ENCODE measurements around the gene ANKRD12. TPM values are rescaled to one million over a fixed set of nuclear protein-coding genes. Genes with fewer than 3 reads are reported as not detected.

Gene ANKRD12
- total and polyA plus RNA-seq, 10 of the 15 experiments (the other 5 are each of a cell fraction or from before 2014, with no cell fraction given), result 5.9 to 45.7 (median 20.2) TPM

DNA sequence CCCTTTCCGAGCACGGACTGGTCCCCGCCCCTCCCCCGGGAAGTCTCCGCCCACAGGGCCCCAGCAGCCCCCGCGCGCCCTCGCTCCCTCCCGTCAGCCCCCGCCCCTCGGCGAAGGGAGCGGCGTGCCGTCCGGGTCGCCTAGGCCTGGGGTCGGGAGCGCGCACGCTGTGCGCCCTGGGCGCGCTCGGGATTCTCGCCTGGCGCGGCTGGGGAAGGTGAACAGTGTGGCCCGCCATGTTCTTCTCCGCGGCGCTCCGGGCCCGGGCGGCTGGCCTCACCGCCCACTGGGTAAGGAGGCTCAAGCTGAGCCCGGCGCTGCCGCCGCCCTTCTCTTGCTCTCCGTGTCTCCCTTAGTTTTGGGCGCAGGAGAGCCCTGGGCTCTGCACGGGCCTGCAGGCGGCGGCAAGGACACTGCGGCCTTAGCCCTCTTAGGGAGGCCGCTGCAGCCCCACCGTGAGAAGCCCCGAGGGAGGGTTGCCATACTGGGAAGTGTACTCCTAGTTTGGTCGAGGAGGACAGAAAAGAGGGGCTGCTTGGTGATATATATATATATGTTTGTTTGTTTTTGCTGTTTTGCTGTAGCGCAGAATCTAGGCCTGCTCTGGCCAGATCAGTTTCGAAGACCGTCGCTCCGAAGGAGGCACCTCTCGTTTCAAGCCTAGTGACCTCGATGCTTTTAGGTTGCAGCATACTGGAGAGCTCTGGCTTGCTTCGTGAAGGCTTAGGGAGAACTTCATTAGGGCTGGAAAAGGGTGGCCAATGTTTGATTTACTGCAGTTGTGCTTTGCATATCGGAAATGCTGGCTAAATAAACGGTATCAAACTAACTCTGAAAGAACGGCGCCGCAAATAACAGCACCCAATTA is 33.8 kb upstream of the ANKRD12 start, which contains the start of gene NDUFV2:
NDUFV2 (plus strand) TSS at position 192 of the 868 bp plus-strand sequence; CDS start at position 237, 45 bp downstream.
- H3K9me3 ChIP-seq (replicated peaks; ENCODE audit: control insufficient read depth, insufficient read depth, low read length), result no peaks in the 10 kb centered on the region
- H3K4me2 ChIP-seq (ENCODE audit: control insufficient read depth, insufficient read depth), result peak within 1 kb of the TSS; percentile 95
- BruUV-seq (replicated peaks), result no TSS peak
- POLR2A ChIA-PET, result interaction anchor here (0.8 to 6.1 kb wide), 11 partner anchors 9 to 45 kb away, joined by 3 to 85 read pairs (median 5); partner anchors contain the start of gene ANKRD12
- peak within 1 kb of the TSS; percentile 93 for H3K9ac ChIP-seq (ENCODE audit: control insufficient read depth, insufficient read depth, low read length)
- peaks cover 5% of the 10 kb centered on the region for H3K4me1 ChIP-seq (ENCODE audit: control insufficient read depth, insufficient read depth, low read length)
- 0 out of 4 replicates have a peak, but pooled peaks cover 0 to 5% of the 10 kb centered on the region in 2 experiments for H3K36me3 ChIP-seq (ENCODE audit: control insufficient read depth in 2 of 2, insufficient read depth in 2 of 2, low read length in 1 of 2)
- SMC1A ChIA-PET (ENCODE audit: uncharacterized antibody, unreplicated experiment), result interaction anchor here (0.9 to 8.8 kb wide), 20 partner anchors 8 to 418 kb away, joined by 3 to 112 read pairs (median 6); no protein-coding TSS in a partner anchor
- no peaks in the 10 kb centered on the region for H3K27me3 ChIP-seq (replicated peaks in 1 of 2; ENCODE audit: control insufficient read depth in 2 of 2, insufficient read depth in 2 of 2, low read length in 1 of 2)
- WGBS (ENCODE audit: insufficient coverage, insufficient replicate concordance, low lambda C conversion rate, missing lambda C conversion rate), result 5% methylated on average over 59 of the region's 64 CpGs
- FAIRE-seq (no peak), ATAC-seq (peak; percentile 93), DNase-seq (ENCODE audit: low read depth, low spot score) (peak; percentile 77)
- RAD21 ChIA-PET (ENCODE audit: unreplicated experiment), result interaction anchor here (0.5 to 6.5 kb wide), 14 partner anchors 8 to 570 kb away, joined by 3 to 73 read pairs (median 6); partner anchors contain the start of gene ANKRD12
- peak within 1 kb of the TSS; percentile 73 for H2AFZ ChIP-seq (ENCODE audit: control insufficient read depth, low read depth, low read length)
- no peaks in the 10 kb centered on the region; the same call in 1 of the 2 replicates for H4K20me1 ChIP-seq (ENCODE audit: control insufficient read depth, insufficient read depth)
- intact Hi-C loops (cut with micrococcal nuclease; ENCODE audit: unreplicated experiment), result loop anchor here (1.0 to 2.0 kb wide), 2 partner anchors 11 to 34 kb away; partner anchors contain the start of gene ANKRD12
- H3K4me3 ChIP-seq, result peak within 1 kb of the TSS; percentile 87
- in situ Hi-C loops (cut with MboI), result no loop called here
- H3K79me2 ChIP-seq (ENCODE audit: control insufficient read depth, insufficient read depth, low read length), result peaks cover 62% of the 10 kb centered on the region
- peak within 1 kb of the TSS; percentile 85 for H3K27ac ChIP-seq (ENCODE audit: control insufficient read depth, insufficient read depth)
- CTCF ChIA-PET, result interaction anchor here (0.9 to 6.2 kb wide), 13 partner anchors 13 to 300 kb away, joined by 3 to 95 read pairs (median 7); partner anchors contain the start of gene ANKRD12
- TF ChIP-seq ZNF622 (IDR thresholded peaks at IDR 0.05) (no peak), ZNF217 (IDR thresholded peaks at IDR 0.05) (no peak), PAX5 (IDR thresholded peaks at IDR 0.05; ENCODE audit: borderline replicate concordance, low read depth, low read length) (no peak; the same call in 1 of the 2 replicates), SMARCA5 (IDR thresholded peaks at IDR 0.05) (peak; percentile 58; the same call in 1 of the 2 replicates), DPF2 (IDR thresholded peaks at IDR 0.05) (peak; percentile 52), GATAD2B (conservative IDR thresholded peaks at IDR 0.05; ENCODE audit: low read depth) (peak; percentile 75), TBL1XR1 (IDR thresholded peaks at IDR 0.05; ENCODE audit: low read depth, low read length) (peak; percentile 56; the same call in 1 of the 2 replicates), POLR2AphosphoS5 (IDR thresholded peaks at IDR 0.05; ENCODE audit: low read length) (peak; percentile 76), MEF2B (IDR thresholded peaks at IDR 0.05; ENCODE audit: partially characterized antibody, poor library complexity, severe bottlenecking) (peak; percentile 40), NFIC (IDR thresholded peaks at IDR 0.05; ENCODE audit: low read depth, low read length) (no peak), MEF2A (IDR thresholded peaks at IDR 0.05; ENCODE audit: insufficient read depth, low read depth, low read length) (0 out of 2 replicates have a peak, but pooled peaks have one; percentile 54)
- TF ChIP-seq, protein P1, sequence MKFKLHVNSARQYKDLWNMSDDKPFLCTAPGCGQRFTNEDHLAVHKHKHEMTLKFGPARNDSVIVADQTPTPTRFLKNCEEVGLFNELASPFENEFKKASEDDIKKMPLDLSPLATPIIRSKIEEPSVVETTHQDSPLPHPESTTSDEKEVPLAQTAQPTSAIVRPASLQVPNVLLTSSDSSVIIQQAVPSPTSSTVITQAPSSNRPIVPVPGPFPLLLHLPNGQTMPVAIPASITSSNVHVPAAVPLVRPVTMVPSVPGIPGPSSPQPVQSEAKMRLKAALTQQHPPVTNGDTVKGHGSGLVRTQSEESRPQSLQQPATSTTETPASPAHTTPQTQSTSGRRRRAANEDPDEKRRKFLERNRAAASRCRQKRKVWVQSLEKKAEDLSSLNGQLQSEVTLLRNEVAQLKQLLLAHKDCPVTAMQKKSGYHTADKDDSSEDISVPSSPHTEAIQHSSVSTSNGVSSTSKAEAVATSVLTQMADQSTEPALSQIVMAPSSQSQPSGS (IDR thresholded peaks at IDR 0.05; ENCODE audit: low read length), result no peak
- TF ChIP-seq, protein P2, sequence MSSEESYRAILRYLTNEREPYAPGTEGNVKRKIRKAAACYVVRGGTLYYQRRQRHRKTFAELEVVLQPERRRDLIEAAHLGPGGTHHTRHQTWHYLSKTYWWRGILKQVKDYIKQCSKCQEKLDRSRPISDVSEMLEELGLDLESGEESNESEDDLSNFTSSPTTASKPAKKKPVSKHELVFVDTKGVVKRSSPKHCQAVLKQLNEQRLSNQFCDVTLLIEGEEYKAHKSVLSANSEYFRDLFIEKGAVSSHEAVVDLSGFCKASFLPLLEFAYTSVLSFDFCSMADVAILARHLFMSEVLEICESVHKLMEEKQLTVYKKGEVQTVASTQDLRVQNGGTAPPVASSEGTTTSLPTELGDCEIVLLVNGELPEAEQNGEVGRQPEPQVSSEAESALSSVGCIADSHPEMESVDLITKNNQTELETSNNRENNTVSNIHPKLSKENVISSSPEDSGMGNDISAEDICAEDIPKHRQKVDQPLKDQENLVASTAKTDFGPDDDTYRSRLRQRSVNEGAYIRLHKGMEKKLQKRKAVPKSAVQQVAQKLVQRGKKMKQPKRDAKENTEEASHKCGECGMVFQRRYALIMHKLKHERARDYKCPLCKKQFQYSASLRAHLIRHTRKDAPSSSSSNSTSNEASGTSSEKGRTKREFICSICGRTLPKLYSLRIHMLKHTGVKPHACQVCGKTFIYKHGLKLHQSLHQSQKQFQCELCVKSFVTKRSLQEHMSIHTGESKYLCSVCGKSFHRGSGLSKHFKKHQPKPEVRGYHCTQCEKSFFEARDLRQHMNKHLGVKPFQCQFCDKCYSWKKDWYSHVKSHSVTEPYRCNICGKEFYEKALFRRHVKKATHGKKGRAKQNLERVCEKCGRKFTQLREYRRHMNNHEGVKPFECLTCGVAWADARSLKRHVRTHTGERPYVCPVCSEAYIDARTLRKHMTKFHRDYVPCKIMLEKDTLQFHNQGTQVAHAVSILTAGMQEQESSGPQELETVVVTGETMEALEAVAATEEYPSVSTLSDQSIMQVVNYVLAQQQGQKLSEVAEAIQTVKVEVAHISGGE (CRISPR knock-in tag; IDR thresholded peaks at IDR 0.05), result no peak
- TF ChIP-seq, protein P3, sequence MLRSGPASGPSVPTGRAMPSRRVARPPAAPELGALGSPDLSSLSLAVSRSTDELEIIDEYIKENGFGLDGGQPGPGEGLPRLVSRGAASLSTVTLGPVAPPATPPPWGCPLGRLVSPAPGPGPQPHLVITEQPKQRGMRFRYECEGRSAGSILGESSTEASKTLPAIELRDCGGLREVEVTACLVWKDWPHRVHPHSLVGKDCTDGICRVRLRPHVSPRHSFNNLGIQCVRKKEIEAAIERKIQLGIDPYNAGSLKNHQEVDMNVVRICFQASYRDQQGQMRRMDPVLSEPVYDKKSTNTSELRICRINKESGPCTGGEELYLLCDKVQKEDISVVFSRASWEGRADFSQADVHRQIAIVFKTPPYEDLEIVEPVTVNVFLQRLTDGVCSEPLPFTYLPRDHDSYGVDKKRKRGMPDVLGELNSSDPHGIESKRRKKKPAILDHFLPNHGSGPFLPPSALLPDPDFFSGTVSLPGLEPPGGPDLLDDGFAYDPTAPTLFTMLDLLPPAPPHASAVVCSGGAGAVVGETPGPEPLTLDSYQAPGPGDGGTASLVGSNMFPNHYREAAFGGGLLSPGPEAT (IDR thresholded peaks at IDR 0.05; ENCODE audit: low read depth), result no peak
- TF ChIP-seq, protein P4, sequence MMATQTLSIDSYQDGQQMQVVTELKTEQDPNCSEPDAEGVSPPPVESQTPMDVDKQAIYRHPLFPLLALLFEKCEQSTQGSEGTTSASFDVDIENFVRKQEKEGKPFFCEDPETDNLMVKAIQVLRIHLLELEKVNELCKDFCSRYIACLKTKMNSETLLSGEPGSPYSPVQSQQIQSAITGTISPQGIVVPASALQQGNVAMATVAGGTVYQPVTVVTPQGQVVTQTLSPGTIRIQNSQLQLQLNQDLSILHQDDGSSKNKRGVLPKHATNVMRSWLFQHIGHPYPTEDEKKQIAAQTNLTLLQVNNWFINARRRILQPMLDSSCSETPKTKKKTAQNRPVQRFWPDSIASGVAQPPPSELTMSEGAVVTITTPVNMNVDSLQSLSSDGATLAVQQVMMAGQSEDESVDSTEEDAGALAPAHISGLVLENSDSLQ (IDR thresholded peaks at IDR 0.05), result peak; percentile 27; the same call in 1 of the 2 replicates

All from GM12878 (cell line).